NCI-H345 treated with DMSO at 0.1 percent for 48 hours (cell line): ENCODE data around the gene TBX15.

Experiments
- DNase-seq: peaks from one replicate; lab custom pipeline; 2025; ENCODE audit not compliant: unreplicated experiment; lab: John Stamatoyannopoulos, UW

Gene TBX15

GRCh38 chr1:118988186-118989005 lies at the start of gene TBX15:
Gene TBX15, minus strand, starts transcription at chr1:118988343. Its CDS starts 548 bp downstream, at chr1:118987795.
- no peak for DNase-seq

- no peak for DNase-seq
Observed at GRCh38 chr1:119034359-119034758, 46.2 kb upstream of the TBX15 start.

DNA sequence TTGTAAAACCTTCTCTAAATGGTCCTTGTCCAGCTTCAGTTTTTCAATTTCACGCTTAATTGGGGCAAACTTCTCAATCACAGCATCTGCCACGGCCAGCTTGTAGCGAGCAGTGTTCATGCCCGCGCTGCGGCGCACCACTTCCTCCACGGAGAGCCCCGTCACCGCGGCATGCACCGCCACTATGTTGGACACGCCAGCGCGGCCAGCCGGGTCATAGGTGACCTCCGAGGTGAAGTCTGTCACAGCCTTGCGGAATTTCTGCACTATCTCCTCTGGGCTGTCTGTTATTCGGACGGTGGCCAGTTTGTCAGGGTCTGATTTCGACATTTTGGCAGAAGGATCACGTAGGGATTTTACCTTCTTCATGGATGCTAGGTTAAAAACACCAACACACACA lies 44.8 kb upstream of the TBX15 start:
- DNase-seq, result no peak

DNA sequence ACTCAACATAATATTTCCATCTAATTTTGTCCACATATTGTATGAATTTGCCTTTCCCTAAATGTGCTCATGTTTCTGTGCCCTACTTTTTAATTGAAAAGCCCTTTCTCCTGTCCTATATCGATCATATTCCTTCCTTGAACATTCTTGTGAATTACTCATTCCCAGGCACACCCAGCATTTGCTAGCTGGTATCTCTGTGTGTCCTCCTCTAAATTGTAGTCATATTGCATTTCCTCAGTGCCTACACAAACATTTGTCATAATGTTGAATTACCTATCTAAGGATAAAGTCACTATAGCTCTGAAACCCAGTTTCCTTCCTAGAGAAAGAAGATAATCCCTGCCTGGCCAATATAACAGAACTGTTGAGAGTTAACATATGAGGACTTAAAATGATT lies 39.6 kb upstream of the TBX15 start:
- no peak for DNase-seq

GRCh38 chr1:119026956-119027355 lies 38.8 kb upstream of the TBX15 start:
- no peak for DNase-seq

DNA sequence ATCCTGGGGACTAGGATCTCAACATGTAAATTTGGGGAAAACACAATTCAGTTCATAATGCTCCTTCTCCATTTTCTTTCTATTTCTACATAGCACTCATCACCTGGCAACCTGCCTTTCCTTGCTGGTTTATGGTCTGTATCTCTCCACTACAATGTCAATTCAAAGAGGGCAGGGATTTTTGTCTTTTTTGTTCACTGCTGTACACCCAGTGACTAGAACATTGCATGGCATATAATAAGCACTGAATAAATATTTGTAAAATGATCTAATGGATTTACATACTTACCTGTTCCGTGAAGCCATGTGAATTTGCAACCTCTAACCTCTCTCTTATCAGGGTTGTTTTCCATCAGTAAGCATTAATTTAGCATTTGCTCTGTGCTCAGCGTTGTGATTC lies 27.4 kb upstream of the TBX15 start:
- DNase-seq, result no peak

- no peak for DNase-seq
Observed at GRCh38 chr1:119012383-119012782, 24.2 kb upstream of the TBX15 start.

- no peak for DNase-seq
Observed at GRCh38 chr1:119011706-119012105, 23.6 kb upstream of the TBX15 start.

- DNase-seq, result no peak
Observed at GRCh38 chr1:119011116-119011515, 23.0 kb upstream of the TBX15 start.

GRCh38 chr1:119010201-119010600 lies 22.1 kb upstream of the TBX15 start:
- DNase-seq, result no peak

- no peak for DNase-seq
Observed at GRCh38 chr1:119009312-119009655, 21.1 kb upstream of the TBX15 start.

GRCh38 chr1:119008483-119009311 lies 20.6 kb upstream of the TBX15 start:
- DNase-seq, result peak; percentile 62

DNA sequence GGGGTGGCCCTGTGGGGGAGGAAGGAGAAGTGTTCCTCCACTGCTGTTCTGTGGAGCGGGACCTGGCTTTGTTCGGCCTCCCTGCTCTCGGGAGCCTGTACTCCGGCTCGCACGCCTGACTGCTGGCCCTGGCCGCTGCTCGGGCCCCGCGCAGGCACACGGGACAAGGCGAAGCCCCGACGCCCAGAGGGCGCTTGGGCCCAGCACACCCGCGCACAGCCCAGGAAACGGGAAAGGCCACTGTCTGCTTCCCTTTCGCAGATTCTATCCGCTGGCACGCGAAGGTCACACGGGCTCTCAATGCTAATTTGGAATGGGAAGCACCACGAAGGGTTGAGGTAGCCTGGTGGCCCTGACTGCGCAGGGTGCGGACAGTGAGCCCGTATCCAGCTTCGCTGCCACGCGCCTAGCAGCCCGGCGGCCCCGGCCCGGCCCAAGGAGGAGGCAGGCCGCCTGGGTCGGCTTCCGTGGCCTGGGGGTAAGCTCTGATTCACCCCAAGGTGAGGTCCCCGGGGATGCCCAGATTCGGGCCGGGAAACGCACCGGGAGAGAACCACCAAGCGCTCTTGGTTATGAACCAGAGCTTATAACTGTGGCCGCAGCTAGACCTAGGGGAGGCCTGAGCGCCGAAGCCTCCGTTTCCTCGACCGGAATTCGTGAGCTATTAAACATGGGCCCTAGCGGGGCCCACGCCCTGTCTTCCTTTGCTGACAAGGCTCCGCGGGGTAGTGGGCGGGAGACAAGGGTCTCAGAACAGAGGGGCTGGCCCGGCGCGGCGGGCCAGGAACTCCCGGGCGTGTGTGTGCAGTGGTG lies 19.7 kb upstream of the TBX15 start:
- peak; percentile 44 for DNase-seq

DNA sequence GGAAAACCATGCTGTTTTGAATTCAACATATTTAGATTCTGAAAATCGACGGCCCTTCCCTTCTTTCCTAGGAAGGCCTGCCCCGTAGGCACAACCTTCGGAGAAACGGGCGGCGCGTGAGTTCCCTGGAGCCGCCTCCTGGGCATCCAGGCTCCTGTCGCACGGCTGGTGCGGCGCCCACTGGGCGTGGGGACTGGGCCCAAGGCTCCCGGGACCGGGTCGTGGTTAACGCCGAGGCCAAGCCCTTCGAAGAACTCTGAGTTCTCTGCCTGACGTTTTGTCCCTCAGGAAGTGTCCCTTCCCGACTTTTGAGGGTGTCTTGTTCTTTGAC lies 19.2 kb upstream of the TBX15 start:
- DNase-seq, result no peak

GRCh38 chr1:119006406-119007279 lies 18.5 kb upstream of the TBX15 start:
- DNase-seq, result no peak

DNA sequence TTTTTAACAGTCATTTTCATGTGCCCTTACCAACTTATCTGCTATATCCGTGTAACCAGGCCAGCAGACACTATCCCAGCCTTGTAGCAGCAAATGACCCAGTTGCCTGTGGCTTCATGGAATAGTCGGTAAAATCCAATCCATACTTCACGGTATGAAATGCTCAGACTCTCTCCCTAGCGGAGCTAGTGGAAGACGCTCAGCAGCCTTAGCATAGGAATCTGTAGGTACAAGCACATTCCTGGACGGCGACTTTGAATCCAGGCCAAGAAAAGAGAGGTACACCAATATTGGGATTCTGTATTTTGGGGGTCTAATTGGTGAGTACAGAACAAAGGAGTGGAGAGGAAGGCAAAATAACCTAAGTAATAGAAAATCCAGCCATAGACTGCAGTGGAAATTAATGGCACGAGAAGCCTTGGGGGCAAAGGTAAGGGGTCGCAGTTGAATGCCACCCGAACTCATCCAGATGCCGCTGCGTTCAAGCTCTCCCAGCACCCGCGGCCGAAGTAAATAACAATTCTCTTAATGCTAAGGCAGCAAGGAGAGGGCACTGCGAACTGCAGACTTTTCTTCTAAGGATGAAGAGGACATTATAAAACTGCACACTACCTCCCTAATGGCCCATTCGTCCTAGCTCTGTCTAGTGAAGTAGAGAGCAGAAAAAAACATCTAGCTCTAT lies 17.7 kb upstream of the TBX15 start:
- no peak for DNase-seq

DNA sequence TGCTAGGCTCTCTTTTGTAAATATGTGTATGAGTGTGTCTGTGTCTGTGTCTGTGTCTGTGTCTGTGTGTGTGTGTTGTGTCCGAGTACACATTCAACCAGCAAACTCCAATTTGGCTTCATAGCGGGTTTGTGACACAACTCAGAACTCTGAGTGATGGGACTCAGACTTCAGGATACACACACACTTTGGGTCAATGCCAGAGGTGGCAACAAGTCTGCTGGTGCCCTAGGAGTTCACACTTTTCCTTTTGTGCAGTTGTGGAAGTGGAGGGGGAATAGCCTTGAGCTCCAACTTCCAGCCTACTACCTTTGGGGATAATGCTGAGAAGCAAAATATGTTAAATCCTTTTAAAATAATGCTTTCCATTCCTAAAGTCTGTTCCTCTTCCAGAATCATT lies 16.6 kb upstream of the TBX15 start:
- no peak for DNase-seq

DNA sequence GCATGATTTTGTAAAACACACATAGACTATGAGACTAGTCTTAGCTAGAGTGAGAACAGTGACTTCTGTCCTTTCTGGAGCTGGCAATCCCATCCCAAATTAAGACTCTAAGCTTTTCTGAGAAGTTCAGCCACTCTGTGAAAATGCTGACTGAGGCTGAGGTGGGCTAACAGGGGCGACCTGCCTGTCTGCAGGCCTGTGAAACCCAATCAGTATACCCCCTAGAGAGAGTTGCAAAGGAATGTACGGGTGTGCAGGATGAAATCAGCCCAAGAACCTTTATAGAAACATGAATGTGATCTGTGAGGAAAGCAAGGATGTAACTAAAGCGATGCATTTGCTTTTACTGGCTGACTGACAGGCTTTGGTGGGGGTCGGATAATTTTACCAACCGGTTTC lies 16.0 kb upstream of the TBX15 start:
- DNase-seq, result no peak

DNA sequence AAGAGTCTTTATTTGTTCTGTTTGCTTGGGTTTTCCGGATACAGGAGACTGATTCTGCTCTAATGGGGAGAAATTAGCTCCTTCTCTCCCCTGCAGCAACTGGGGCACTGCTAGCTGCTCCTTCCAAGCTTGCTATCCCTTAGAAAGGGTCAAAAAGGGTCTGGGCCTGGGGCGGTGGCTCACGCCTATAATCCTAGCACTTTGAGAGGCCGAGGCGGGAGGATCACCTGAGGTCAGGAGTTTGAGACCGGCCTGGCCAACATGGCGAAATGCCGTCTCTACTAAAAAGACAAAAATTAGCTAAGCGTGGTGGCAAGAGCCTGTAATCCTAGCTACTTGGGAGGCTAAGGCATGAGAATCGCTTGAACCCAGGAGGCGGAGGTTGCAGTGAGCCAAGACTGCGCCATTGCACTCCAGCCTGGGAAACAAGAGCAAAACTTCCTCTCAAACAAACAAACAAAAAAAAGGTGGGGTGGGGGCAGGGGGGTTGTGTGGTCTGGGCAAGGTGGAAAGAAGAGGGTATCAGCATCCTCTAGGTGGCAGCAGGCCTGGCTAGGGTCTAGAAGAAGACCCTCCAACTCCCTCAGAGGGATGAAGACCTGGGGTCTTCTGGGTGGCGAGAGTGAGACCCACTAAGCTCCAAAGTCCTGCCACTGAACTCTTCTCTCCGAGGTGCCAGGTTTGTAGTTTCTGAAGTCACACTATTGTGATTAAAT lies 15.4 kb upstream of the TBX15 start:
- DNase-seq, result no peak
